ENCODE data around the gene RGS7.

DNA sequence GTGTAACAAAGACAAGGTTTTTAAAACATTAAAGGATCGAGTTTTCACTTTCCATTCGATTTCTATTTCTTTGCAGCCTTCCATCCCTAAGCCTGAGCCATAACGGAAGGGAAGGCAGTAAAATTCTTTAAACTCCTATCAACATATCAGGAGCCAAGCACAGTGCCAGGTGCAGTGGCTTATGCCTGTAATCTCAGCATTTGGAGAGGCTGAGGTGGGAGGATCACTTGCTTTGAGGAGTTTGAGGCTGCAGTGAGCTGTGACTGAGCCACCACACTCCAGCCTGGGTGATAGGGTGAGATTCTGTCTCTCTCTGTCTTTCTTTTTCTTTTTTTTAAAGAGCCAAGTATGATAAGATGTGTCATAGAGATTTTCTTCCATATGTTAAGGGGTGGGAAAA, 527.5 kb downstream of the RGS7 start:
- TF ChIP-seq EZH2 (IDR thresholded peaks at IDR 0.05; ENCODE audit: insufficient read depth, poor library complexity, severe bottlenecking) (no peak), EZH2phosphoT487 (IDR thresholded peaks at IDR 0.05; ENCODE audit: insufficient read depth, low read depth) (no peak)

Measured in GM23248 (cell line).